ENCODE data around the gene DACH1. TPM values are rescaled to one million over a fixed set of nuclear protein-coding genes. Genes with fewer than 3 reads are reported as not detected.

DACH1 gene
- total and polyA plus RNA-seq, 2 of the 13 experiments (the other 11 are each of a cell fraction or from before 2014, with no cell fraction given) = not detected

- TF ChIP-seq ZNF503 (CRISPR knock-in tag; IDR thresholded peaks at IDR 0.05) (no peak), NFE2L2 (IDR thresholded peaks at IDR 0.05; ENCODE audit: low read length) (no peak), ZNF564 (CRISPR knock-in tag; IDR thresholded peaks at IDR 0.05) (no peak), NFRKB (IDR thresholded peaks at IDR 0.05) (no peak), ZNF432 (CRISPR knock-in tag; IDR thresholded peaks at IDR 0.05; ENCODE audit: borderline replicate concordance) (no peak)
Observed at GRCh38 chr13:71754407-71754974, 112.5 kb downstream of the DACH1 start (continued).

GRCh38 chr13:71752775-71753513 lies 114.1 kb downstream of the DACH1 start:
- CTCF ChIA-PET (ENCODE audit: low intra/inter-chr PET ratio, low total read pairs) = no interaction called here
- TF ChIP-seq GRHL1 (CRISPR knock-in tag; conservative IDR thresholded peaks at IDR 0.05) = no peak
- TF ChIP-seq DMTF1 (CRISPR knock-in tag; IDR thresholded peaks at IDR 0.05) = no peak
- no peak for TF ChIP-seq SRSF9 (IDR thresholded peaks at IDR 0.05; ENCODE audit: borderline replicate concordance, insufficient read depth, low read depth, low read length, poor library complexity, severe bottlenecking)
- TF ChIP-seq TRAFD1 (CRISPR knock-in tag; IDR thresholded peaks at IDR 0.05; ENCODE audit: borderline replicate concordance) = no peak
- no peak for TF ChIP-seq ZNF317 (CRISPR knock-in tag; IDR thresholded peaks at IDR 0.05)

More at GRCh38 chr13:71752775-71753513, 114.1 kb downstream of the DACH1 start:
- no peak for ATAC-seq
- in situ Hi-C loops (cut with HindIII; ENCODE audit: extremely low pct_ligation_motif_present, low pct_unique_long_range_greater_than_20kb) (no loop called here), intact Hi-C loops (cut with micrococcal nuclease; ENCODE audit: unreplicated experiment) (no loop called here)
- H3K4me2 ChIP-seq (ENCODE audit: low read depth, low read length) = no peak overlapping the region
- no peaks in the 10 kb centered on the region for H3K79me2 ChIP-seq (ENCODE audit: insufficient read depth, low read length)
- no peak overlapping the region for H2AFZ ChIP-seq (ENCODE audit: low read length)
- FAIRE-seq = no peak
- POLR2A ChIA-PET = no interaction called here
- H3K9me3 ChIP-seq (ENCODE audit: low read length) = no peaks in the 10 kb centered on the region
- no peaks in the 10 kb centered on the region for H4K20me1 ChIP-seq (ENCODE audit: insufficient read depth, low read length)
- H3K9ac ChIP-seq (ENCODE audit: insufficient read depth, low read depth, low read length) = no peak overlapping the region
- no peak for DNase-seq (ENCODE audit: low spot score)
- WGBS (ENCODE audit: low lambda C conversion rate) = 2% methylated on average over 4 of the region's 4 CpGs
- H3K27me3 ChIP-seq (ENCODE audit: control insufficient read depth in 1 of 2, insufficient read depth in 2 of 2, low read length in 2 of 2) = no peaks in the 10 kb centered on the region
- H3K27ac ChIP-seq (ENCODE audit: extremely low read length, insufficient read depth, low read length) = no peak overlapping the region
- no peaks in the 10 kb centered on the region for H3K36me3 ChIP-seq (replicated peaks in 1 of 2; ENCODE audit: control insufficient read depth in 1 of 2, insufficient read depth in 2 of 2, low read length in 2 of 2)
- no peak overlapping the region for H3K4me3 ChIP-seq (replicated peaks in 1 of 3; ENCODE audit: insufficient read depth in 1 of 3, low read depth in 2 of 3, low read length in 3 of 3)
- no peaks in the 10 kb centered on the region for H3K4me1 ChIP-seq (ENCODE audit: insufficient read depth, low read length)
- BruUV-seq (replicated peaks) = no TSS peak

Data from HepG2 (cell line).